HFF-Myc (cell line): ENCODE measurements around the gene SLIT3.

Experiments used
- DNase-seq: peaks from one replicate; pipeline ENCODE4 v3.0.0-alpha.2; 2011; ENCODE audit warnings: low read depth; ENCODE audit errors: extremely low read depth
- H3K4me3 ChIP-seq: replicated peaks from 2 replicates; pipeline ENCODE4 v1.5.1; 2011; ENCODE audit warnings: low read depth, mild to moderate bottlenecking, control low read depth, low read length
- TF ChIP-seq, protein P1 (sequence below): IDR thresholded peaks from 2 replicates; pipeline ENCODE4 v1.5.1; 2012; ENCODE audit warnings: mild to moderate bottlenecking, low read depth, low read length, control low read depth; ENCODE audit errors: missing control alignments

The SLIT3 gene

DNA sequence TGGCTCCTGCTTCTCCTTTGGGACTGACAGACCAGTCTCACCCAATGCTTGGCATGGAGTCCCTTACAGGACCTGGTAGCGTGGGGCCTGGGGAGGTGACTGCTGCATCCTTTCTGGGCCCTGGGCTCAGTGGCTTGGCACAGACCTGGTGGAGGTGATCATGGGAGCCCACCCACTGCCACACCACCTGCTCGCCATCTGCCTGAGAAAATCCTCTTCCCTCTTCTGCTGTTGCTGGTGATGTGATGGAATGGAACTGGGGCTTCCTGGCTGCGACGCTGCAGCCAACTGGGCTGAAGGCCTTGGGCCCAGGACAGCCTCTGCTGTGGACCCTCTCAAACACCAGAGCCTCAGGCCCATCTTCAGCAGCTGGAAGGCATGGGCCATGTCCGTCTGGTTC is 599.3 kb downstream of the SLIT3 start:
- no peak overlapping the region for H3K4me3 ChIP-seq
- TF ChIP-seq, protein P1, sequence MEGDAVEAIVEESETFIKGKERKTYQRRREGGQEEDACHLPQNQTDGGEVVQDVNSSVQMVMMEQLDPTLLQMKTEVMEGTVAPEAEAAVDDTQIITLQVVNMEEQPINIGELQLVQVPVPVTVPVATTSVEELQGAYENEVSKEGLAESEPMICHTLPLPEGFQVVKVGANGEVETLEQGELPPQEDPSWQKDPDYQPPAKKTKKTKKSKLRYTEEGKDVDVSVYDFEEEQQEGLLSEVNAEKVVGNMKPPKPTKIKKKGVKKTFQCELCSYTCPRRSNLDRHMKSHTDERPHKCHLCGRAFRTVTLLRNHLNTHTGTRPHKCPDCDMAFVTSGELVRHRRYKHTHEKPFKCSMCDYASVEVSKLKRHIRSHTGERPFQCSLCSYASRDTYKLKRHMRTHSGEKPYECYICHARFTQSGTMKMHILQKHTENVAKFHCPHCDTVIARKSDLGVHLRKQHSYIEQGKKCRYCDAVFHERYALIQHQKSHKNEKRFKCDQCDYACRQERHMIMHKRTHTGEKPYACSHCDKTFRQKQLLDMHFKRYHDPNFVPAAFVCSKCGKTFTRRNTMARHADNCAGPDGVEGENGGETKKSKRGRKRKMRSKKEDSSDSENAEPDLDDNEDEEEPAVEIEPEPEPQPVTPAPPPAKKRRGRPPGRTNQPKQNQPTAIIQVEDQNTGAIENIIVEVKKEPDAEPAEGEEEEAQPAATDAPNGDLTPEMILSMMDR: no peak
- DNase-seq: no peak

DNA sequence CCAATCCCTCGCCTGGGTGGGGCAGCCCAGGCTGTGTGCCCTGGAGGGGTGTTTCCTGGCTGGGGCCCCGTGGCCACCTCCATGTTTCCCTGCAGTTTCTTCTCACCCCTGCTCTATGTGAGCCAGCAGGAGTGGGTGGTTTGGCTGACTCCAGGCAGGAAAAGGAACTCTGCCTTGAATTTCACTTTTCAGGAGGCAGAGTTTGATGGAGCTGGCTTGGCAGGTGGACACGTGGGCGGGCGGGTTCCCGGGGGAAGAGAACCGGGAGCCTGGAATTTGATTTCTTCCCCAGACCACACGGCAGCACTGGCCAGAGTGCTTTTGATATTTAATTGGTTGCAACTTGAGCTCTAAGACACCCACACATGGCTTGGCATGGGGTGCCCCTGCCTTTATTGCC is 601.9 kb downstream of the SLIT3 start:
- no peak overlapping the region for H3K4me3 ChIP-seq
- no peak for DNase-seq
- TF ChIP-seq, protein P1: no peak

DNA sequence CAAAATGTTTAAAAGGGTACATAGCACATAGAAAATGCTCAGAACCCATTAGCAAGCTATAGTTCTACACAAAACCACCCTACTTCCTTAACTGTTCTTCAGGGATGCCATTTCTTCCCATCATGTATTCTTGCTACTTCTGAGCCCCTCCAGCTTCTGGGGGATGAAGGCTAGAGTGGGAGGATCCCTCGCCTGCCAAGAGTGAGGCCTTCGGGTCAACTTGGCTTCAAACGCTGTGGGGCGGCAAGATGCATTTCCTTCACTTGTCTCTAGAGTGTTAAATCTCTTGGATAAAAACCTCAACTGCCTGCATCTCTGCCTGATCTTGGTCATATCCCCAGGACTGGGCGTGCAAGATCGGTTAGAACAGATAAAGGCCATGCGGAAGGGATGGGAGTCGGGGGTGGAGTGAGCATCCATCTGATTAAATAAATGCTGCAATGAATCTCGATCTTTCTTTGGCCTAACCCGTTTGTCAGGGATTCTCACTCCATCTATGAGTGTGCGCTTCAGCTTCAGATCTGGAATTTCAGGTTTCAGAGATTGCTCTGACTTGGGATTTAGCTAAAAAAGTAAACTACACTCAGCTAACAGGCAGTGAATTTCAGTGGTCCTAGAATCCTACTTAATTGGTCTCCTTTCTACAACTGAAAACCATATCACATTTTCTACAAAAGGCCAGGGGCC is 603.8 kb downstream of the SLIT3 start:
- DNase-seq: no peak
- TF ChIP-seq, protein P1: no peak
- no peak overlapping the region for H3K4me3 ChIP-seq

DNA sequence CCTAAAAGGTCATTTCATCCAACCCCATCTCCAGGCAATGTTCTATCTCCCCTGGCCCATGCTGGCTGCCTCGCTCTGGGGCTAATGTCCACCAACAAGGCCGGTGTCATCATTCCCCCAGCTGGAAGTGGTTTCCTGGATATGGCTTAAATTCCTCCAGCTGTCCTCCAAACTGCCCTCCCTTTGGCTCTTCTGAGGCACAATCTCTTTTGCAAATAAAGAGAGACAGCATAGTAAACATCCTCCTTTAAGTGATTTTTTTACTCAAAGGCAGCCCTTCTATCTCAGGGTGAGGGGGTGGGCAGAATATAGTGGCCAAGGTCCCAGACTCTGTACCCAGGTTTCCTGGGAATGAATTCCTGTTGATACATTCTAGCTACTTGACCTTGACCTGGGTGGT is 604.3 kb downstream of the SLIT3 start:
- TF ChIP-seq, protein P1: no peak
- DNase-seq: no peak
- no peak overlapping the region for H3K4me3 ChIP-seq

DNA sequence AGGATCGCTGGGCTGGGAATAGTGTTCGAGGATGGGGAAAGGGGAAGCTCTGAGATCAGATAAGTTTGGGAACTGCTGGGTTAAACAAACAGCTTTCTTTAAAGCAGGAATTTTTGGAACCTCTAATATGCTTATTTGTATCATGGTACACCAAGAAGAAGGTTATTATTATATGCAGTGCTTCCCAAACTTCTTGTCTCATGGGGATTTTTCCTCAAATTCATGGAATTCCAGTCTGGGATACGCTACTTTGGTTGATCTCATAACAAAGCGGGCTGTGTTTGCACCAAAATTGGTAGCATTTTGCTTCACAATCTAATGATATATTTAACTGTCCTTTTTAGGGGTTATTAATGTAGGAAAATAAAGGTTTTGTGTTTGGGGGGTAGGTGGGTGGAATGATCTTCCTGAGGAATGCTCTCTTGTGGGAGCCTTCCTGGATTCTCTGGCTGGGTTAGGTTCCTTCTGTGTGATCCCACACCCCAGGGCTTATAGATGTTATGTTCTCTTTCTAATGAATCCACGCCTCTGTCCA is 605.6 kb downstream of the SLIT3 start:
- no peak overlapping the region for H3K4me3 ChIP-seq
- DNase-seq: no peak
- TF ChIP-seq, protein P1: no peak

DNA sequence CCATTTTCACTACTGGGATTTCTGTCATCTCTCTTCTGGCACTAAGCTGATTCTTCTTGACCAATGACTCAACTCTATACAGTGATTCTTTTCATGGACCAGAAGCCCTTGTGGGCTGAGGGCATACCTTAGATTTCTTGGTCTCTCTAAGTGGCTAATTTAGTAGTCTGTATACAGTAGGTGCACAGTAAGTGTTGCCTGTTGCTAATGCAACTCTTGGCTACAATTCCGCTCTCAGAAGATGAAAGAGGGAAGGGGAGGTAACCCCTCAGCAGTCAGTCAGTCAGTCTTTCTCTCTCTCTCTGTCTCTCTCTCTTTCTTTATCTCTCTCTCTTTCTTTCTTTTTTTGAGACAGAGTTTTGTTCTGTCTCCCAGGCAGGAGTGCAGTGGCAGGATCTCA is 606.6 kb downstream of the SLIT3 start:
- TF ChIP-seq, protein P1: no peak

DNA sequence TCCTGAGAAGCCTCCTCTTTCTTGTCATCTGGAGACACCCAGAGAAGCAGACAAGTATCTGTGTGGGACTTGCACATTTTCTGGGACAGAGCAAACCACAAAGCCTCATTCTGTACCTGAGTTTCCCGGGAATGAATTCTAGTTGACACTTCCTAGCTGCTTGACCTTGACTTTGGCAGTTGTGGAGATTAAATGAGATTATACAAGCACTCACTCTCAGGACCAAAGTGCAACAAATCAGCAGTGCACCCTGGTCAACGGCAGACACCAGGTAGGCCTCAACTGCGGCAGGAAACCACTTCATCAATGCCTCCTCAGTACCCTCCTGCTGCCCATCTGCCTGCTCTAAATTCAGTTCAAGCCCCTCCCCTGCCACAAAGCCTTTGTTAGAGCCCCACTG is 607.1 kb downstream of the SLIT3 start:
- TF ChIP-seq, protein P1: no peak
- DNase-seq: no peak
- no peak overlapping the region for H3K4me3 ChIP-seq

More for the DNA sequence above, 606.6 kb downstream of the SLIT3 start:
- H3K4me3 ChIP-seq: no peak overlapping the region
- no peak for DNase-seq
